Testis (tissue), 2 donors: ENCODE data around the gene AGA.

Experiments used
- POLR2A ChIP-seq: fragments of 450-650 bp; IDR thresholded peaks from one replicate; pipeline ENCODE4 v1.6.1; 2017; ENCODE audit warnings: antibody characterized with exemption, mild to moderate bottlenecking, moderate library complexity
- TF ChIP-seq, protein P1 (sequence below), 3 experiments: fragments of 450-650 bp in 2 of 3; fragments of 200-600 bp in 1 of 3; sonication (generic) in 1 of 3; IDR thresholded peaks; one replicate each; pipeline ENCODE4 v1.5.1; 2016 to 2019; ENCODE audit warnings: antibody characterized with exemption in 3 of 3, mild to moderate bottlenecking in 2 of 3, moderate library complexity in 1 of 3

- TF ChIP-seq, protein P1, sequence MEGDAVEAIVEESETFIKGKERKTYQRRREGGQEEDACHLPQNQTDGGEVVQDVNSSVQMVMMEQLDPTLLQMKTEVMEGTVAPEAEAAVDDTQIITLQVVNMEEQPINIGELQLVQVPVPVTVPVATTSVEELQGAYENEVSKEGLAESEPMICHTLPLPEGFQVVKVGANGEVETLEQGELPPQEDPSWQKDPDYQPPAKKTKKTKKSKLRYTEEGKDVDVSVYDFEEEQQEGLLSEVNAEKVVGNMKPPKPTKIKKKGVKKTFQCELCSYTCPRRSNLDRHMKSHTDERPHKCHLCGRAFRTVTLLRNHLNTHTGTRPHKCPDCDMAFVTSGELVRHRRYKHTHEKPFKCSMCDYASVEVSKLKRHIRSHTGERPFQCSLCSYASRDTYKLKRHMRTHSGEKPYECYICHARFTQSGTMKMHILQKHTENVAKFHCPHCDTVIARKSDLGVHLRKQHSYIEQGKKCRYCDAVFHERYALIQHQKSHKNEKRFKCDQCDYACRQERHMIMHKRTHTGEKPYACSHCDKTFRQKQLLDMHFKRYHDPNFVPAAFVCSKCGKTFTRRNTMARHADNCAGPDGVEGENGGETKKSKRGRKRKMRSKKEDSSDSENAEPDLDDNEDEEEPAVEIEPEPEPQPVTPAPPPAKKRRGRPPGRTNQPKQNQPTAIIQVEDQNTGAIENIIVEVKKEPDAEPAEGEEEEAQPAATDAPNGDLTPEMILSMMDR (IDR thresholded peaks at IDR 0.05), result no peak
- no peak for TF ChIP-seq POLR2A
Measured at GRCh38 chr4:177413656-177414055, 28.6 kb downstream of the AGA start.
